ENCODE data around the gene BIVM. TPM values are rescaled to one million over a fixed set of nuclear protein-coding genes. Genes with fewer than 3 reads are reported as not detected.

BIVM gene
- total RNA-seq, 1 experiment from 2014 or later: 14.9 TPM

DNA sequence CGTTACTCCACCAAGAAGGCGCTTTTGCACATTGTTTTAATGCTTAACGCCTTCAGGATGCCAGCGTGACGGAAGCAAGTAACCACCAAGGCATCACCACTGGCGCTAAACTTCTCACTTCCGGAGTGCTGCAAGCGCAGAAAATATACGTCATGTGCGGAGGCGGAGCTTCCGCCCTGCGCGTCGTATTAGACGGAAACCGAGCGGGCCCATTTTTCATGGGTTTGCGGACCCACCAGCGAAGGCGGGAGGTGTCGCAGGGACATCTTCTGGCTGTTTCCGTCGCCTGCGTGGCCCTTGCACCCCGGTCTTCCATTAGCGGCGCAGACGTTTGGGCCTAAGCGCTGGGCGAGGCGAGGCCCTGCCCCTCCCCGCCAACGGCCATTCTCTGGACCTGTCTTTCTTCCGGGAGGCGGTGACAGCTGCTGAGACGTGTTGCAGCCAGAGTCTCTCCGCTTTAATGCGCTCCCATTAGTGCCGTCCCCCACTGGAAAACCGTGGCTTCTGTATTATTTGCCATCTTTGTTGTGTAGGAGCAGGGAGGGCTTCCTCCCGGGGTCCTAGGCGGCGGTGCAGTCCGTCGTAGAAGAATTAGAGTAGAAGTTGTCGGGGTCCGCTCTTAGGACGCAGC, 46.8 kb downstream of the BIVM start, which contains the start of gene ERCC5:
ERCC5 (plus strand) TSS at position 403 of the 631 bp plus-strand sequence. CDS start 235 bp downstream, outside the sequence.
- DNase-seq: peak; percentile 95 to 97
- no TSS peak for BruUV-seq (replicated peaks)

DNA sequence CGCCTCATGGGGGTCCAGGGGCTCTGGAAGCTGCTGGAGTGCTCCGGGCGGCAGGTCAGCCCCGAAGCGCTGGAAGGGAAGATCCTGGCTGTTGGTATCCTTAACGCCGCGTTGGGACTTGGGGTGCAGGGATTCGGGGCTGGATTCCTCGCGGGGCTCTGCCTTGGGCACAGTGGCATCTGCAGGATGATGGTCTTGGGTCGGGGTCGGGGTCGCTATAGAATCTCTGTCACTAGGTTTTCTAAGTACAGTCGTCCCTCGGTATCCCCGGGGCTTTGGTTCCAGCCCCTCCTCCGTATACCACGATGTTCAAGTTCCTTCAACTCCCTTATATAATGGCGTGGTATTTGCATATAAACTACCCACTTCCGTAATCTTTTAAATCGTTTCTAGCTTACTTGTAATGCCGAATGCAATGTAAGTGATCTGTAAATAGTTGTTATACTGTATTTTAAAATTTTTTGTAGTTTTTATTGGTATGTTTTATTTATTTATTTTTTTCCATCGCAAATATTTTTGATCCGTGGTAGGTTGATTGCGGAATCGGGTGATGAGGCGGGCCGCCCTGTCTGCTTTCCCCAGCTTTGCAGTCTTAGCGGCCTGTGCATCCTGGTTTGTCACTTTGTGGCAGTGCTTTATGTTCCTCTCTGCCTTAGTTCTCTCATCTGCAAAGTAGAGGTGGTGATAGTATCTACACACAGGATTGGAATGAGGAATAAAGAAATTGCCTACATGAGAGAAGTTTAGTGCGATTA, 47.5 kb downstream of the BIVM start:
- H3K9me3 ChIP-seq: no peaks in the 10 kb centered on the region
- Mint-ChIP-seq H3K4me1 (ENCODE audit: low read depth, unreplicated experiment) (no peaks in the 10 kb centered on the region), H3K4me3 (ENCODE audit: unreplicated experiment) (peak overlapping the region; percentile 77), H3K9me3 (ENCODE audit: unreplicated experiment) (no peaks in the 10 kb centered on the region), H3K36me3 (ENCODE audit: insufficient read depth, unreplicated experiment) (peaks cover 9% of the 10 kb centered on the region), H3K27me3 (ENCODE audit: insufficient read depth, unreplicated experiment) (no peaks in the 10 kb centered on the region), H3K27ac (ENCODE audit: unreplicated experiment) (peak overlapping the region; percentile 92)
- peak in 1 of 2 experiments; percentile 34 for DNase-seq
- H3K36me3 ChIP-seq (ENCODE audit: control insufficient read depth, insufficient read depth, low read length): no peaks in the 10 kb centered on the region
- no peaks in the 10 kb centered on the region for H3K27me3 ChIP-seq (replicated peaks; ENCODE audit: control insufficient read depth, insufficient read depth, low read length)
- H3K4me3 ChIP-seq (ENCODE audit: low read depth, low read length): peak overlapping the region; percentile 70
- CTCF ChIA-PET: interaction anchor here (0.6 to 1.8 kb wide), 7 partner anchors 46 to 294 kb away, joined by 3 to 13 read pairs (median 5); partner anchors contain the start of gene TEX30
- intact Hi-C loops (cut with micrococcal nuclease; ENCODE audit: unreplicated experiment): loop anchor here (1.0 to 5.0 kb wide), 7 partner anchors 46 to 384 kb away; partner anchors contain the start of gene TEX30
- no peaks in the 10 kb centered on the region for H3K4me1 ChIP-seq
- BruUV-seq (replicated peaks): TSS peak; percentile 42
- POLR2A ChIA-PET: interaction anchor here (1.0 to 1.6 kb wide), 4 partner anchors 46 to 250 kb away, joined by 3 to 12 read pairs (median 10); partner anchors contain the start of genes TEX30 and TPP2
- TF ChIP-seq, protein P1, sequence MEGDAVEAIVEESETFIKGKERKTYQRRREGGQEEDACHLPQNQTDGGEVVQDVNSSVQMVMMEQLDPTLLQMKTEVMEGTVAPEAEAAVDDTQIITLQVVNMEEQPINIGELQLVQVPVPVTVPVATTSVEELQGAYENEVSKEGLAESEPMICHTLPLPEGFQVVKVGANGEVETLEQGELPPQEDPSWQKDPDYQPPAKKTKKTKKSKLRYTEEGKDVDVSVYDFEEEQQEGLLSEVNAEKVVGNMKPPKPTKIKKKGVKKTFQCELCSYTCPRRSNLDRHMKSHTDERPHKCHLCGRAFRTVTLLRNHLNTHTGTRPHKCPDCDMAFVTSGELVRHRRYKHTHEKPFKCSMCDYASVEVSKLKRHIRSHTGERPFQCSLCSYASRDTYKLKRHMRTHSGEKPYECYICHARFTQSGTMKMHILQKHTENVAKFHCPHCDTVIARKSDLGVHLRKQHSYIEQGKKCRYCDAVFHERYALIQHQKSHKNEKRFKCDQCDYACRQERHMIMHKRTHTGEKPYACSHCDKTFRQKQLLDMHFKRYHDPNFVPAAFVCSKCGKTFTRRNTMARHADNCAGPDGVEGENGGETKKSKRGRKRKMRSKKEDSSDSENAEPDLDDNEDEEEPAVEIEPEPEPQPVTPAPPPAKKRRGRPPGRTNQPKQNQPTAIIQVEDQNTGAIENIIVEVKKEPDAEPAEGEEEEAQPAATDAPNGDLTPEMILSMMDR (IDR thresholded peaks at IDR 0.05; ENCODE audit: insufficient read depth in 1 of 2, low read depth in 1 of 2, low read length in 1 of 2, severe bottlenecking in 1 of 2, unreplicated experiment in 1 of 2): no peak

More for the DNA sequence above, 46.8 kb downstream of the BIVM start, which contains the start of gene ERCC5:
- Mint-ChIP-seq H3K4me1 (ENCODE audit: low read depth, unreplicated experiment) (no peaks in the 10 kb centered on the region), H3K9me3 (ENCODE audit: unreplicated experiment) (no peaks in the 10 kb centered on the region), H3K27me3 (ENCODE audit: insufficient read depth, unreplicated experiment) (no peaks in the 10 kb centered on the region), H3K4me3 (ENCODE audit: unreplicated experiment) (peak within 1 kb of the TSS; percentile 77), H3K27ac (ENCODE audit: unreplicated experiment) (peak within 1 kb of the TSS; percentile 92), H3K36me3 (ENCODE audit: insufficient read depth, unreplicated experiment) (peaks cover 9% of the 10 kb centered on the region)
- Histone ChIP-seq H3K4me1 (no peaks in the 10 kb centered on the region), H3K36me3 (ENCODE audit: control insufficient read depth, insufficient read depth, low read length) (no peaks in the 10 kb centered on the region), H3K4me3 (ENCODE audit: low read depth, low read length) (peak within 1 kb of the TSS; percentile 70), H3K27me3 (replicated peaks; ENCODE audit: control insufficient read depth, insufficient read depth, low read length) (no peaks in the 10 kb centered on the region), H3K9me3 (no peaks in the 10 kb centered on the region)
- TF ChIP-seq, protein P1 (IDR thresholded peaks at IDR 0.05; ENCODE audit: insufficient read depth in 1 of 2, low read depth in 1 of 2, low read length in 1 of 2, severe bottlenecking in 1 of 2, unreplicated experiment in 1 of 2): peak in 1 of 2 experiments; percentile 15
- CTCF ChIA-PET: interaction anchor here (0.6 to 1.8 kb wide), 7 partner anchors 45 to 293 kb away, joined by 3 to 13 read pairs (median 5); partner anchors contain the start of gene TEX30
- POLR2A ChIA-PET: interaction anchor here (1.0 to 1.6 kb wide), 4 partner anchors 45 to 249 kb away, joined by 3 to 12 read pairs (median 10); partner anchors contain the start of genes TEX30 and TPP2
- intact Hi-C loops (cut with micrococcal nuclease; ENCODE audit: unreplicated experiment): loop anchor here (1.0 to 5.0 kb wide), 4 partner anchors 73 to 383 kb away; partner anchors contain the start of genes TEX30 and TPP2
